ENCODE data around the gene ALDH4A1.

The ALDH4A1 gene

GRCh38 chr1:18891426-18891780, 11.0 kb downstream of the ALDH4A1 start:
- in situ Hi-C loops (cut with HindIII; ENCODE audit: low sequenced_read_pairs), result no loop called here
- H3K4me3 ChIP-seq (ENCODE audit: low read depth, low read length), result no peak overlapping the region
- DNase-seq (ENCODE audit: low read depth), result no peak
- TF ChIP-seq CTCF (IDR thresholded peaks at IDR 0.05; ENCODE audit: low read depth, low read length, missing control alignments), result no peak

GRCh38 chr1:18890706-18891425, 11.5 kb downstream of the ALDH4A1 start:
- no peak overlapping the region for H3K4me3 ChIP-seq (ENCODE audit: low read depth, low read length)
- TF ChIP-seq CTCF (IDR thresholded peaks at IDR 0.05; ENCODE audit: low read depth, low read length, missing control alignments), result no peak
- in situ Hi-C loops (cut with HindIII; ENCODE audit: low sequenced_read_pairs), result no loop called here
- peak; percentile 54 for DNase-seq (ENCODE audit: low read depth)

GRCh38 chr1:18886003-18886335, 16.4 kb downstream of the ALDH4A1 start:
- TF ChIP-seq CTCF (IDR thresholded peaks at IDR 0.05; ENCODE audit: low read depth, low read length, missing control alignments), result no peak
- in situ Hi-C loops (cut with HindIII; ENCODE audit: low sequenced_read_pairs), result no loop called here
- no peak for DNase-seq (ENCODE audit: low read depth)
- H3K4me3 ChIP-seq (ENCODE audit: low read depth, low read length), result no peak overlapping the region

- DNase-seq (ENCODE audit: low read depth), result no peak
- H3K4me3 ChIP-seq (ENCODE audit: low read depth, low read length), result no peak overlapping the region
- no peak for TF ChIP-seq CTCF (IDR thresholded peaks at IDR 0.05; ENCODE audit: low read depth, low read length, missing control alignments)
- in situ Hi-C loops (cut with HindIII; ENCODE audit: low sequenced_read_pairs), result no loop called here
Observed at GRCh38 chr1:18885311-18886002, 16.9 kb downstream of the ALDH4A1 start.

GRCh38 chr1:18884727-18885126, 17.6 kb downstream of the ALDH4A1 start:
- H3K4me3 ChIP-seq (ENCODE audit: low read depth, low read length), result no peak overlapping the region
- in situ Hi-C loops (cut with HindIII; ENCODE audit: low sequenced_read_pairs), result no loop called here
- no peak for TF ChIP-seq CTCF (IDR thresholded peaks at IDR 0.05; ENCODE audit: low read depth, low read length, missing control alignments)
- DNase-seq (ENCODE audit: low read depth), result no peak

GRCh38 chr1:18884419-18884717, 18.0 kb downstream of the ALDH4A1 start:
- in situ Hi-C loops (cut with HindIII; ENCODE audit: low sequenced_read_pairs), result no loop called here
- TF ChIP-seq CTCF (IDR thresholded peaks at IDR 0.05; ENCODE audit: low read depth, low read length, missing control alignments), result no peak
- no peak overlapping the region for H3K4me3 ChIP-seq (ENCODE audit: low read depth, low read length)
- DNase-seq (ENCODE audit: low read depth), result no peak

Data from astrocyte of the cerebellum (primary cell).